ENCODE results near the gene CALHM2. TPM values are rescaled to one million over a fixed set of nuclear protein-coding genes. Genes with fewer than 3 reads are reported as not detected.

CALHM2 gene
- total and polyA plus RNA-seq, 2 experiments from 2014 or later, result 3.2 to 7.9 TPM

DNA sequence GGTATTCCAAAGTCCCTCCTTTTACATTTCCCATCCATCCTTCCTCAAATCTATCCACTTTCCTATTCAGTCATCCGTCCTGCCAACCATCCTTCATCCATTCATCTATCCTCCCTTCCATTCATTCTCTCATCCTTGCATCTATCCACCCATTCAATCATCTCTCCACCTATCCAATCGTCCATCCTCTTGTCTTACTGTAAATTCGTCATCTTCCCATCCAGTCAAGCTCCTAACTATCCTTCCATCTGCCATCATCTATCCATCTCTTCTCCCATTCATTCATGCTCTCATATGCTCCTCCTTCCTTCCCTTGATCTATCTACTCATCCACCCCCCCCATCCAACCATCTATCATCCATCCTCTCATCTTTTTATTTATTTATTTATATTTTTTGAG lies 21.9 kb upstream of the CALHM2 start:
- Histone ChIP-seq H3K79me2 (no peaks in the 10 kb centered on the region), H3K4me3 (no peak overlapping the region), H3K4me1 (ENCODE audit: insufficient read depth) (no peaks in the 10 kb centered on the region), H3K9me3 (ENCODE audit: low read depth) (no peaks in the 10 kb centered on the region), H3K9me2 (replicated peaks; ENCODE audit: insufficient read depth) (no peaks in the 10 kb centered on the region), H3K27ac (no peak overlapping the region), H4K20me1 (ENCODE audit: insufficient read depth, poor library complexity, severe bottlenecking) (no peaks in the 10 kb centered on the region), H3K27me3 (no peaks in the 10 kb centered on the region), H3K36me3 (replicated peaks; ENCODE audit: insufficient read depth, low read depth) (no peaks in the 10 kb centered on the region), H3K4me2 (no peak overlapping the region), H2AFZ (no peak overlapping the region)
- no peak for DNase-seq (ENCODE audit: low spot score)
- TF ChIP-seq EZH2phosphoT487 (IDR thresholded peaks at IDR 0.05; ENCODE audit: low read depth, severe bottlenecking, unreplicated experiment), result no peak
- TF ChIP-seq, protein P1, sequence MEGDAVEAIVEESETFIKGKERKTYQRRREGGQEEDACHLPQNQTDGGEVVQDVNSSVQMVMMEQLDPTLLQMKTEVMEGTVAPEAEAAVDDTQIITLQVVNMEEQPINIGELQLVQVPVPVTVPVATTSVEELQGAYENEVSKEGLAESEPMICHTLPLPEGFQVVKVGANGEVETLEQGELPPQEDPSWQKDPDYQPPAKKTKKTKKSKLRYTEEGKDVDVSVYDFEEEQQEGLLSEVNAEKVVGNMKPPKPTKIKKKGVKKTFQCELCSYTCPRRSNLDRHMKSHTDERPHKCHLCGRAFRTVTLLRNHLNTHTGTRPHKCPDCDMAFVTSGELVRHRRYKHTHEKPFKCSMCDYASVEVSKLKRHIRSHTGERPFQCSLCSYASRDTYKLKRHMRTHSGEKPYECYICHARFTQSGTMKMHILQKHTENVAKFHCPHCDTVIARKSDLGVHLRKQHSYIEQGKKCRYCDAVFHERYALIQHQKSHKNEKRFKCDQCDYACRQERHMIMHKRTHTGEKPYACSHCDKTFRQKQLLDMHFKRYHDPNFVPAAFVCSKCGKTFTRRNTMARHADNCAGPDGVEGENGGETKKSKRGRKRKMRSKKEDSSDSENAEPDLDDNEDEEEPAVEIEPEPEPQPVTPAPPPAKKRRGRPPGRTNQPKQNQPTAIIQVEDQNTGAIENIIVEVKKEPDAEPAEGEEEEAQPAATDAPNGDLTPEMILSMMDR (IDR thresholded peaks at IDR 0.05; ENCODE audit: poor library complexity), result no peak
- 96% methylated on average over 3 of the region's 3 CpGs for WGBS (ENCODE audit: low lambda C conversion rate, missing lambda C conversion rate)

DNA sequence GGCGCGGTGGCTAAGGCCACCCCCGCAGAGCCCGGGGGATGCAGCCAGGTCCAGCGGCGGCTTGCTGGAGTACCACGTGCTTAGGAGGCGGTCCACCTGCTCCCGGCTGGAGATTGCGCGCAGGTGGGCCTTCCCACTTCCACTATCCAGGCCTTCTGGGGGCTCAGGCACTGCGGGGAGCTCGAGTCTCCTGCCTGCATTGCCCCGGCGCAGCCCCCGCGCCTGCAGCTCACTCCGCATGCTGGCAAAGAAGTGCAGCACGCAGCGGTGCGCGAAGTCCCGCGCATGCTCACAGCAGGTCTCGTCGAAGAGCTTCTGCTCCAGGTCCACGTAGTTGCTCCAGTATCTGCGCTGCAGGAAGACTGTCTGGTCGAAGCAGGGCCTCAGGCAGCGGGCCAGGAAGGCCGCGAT lies 21.1 kb upstream of the CALHM2 start:
- 96% methylated on average over 31 of the region's 32 CpGs for WGBS (ENCODE audit: low lambda C conversion rate, missing lambda C conversion rate)
- DNase-seq (ENCODE audit: low spot score), result no peak

DNA sequence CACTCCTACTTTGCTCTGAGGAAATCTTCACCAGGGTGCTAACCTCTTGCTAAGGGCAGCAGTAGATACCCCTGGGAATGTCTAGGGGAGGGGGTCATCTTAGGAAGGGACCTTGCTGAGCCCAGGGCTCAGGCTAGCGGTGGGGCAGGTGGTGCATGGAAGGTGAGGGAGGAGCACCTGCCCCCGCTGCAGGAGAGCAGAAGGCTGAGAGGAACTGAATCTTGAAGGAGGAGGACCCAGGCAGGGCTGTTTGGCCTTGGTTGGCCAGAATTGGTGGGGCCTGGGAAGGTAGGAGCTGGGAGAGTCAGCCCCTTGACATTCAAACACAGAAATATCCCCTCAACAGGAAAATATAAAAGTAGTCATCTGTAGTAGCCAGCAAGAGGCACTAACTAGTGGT lies 19.8 kb upstream of the CALHM2 start:
- Histone ChIP-seq H3K4me3 (no peak overlapping the region), H2AFZ (no peak overlapping the region), H3K9me3 (ENCODE audit: low read depth) (no peaks in the 10 kb centered on the region), H3K9me2 (replicated peaks; ENCODE audit: insufficient read depth) (no peaks in the 10 kb centered on the region), H3K79me2 (no peaks in the 10 kb centered on the region), H3K4me1 (ENCODE audit: insufficient read depth) (no peaks in the 10 kb centered on the region), H3K4me2 (no peak overlapping the region), H3K27me3 (no peaks in the 10 kb centered on the region), H3K36me3 (replicated peaks; ENCODE audit: insufficient read depth, low read depth) (no peaks in the 10 kb centered on the region), H4K20me1 (ENCODE audit: insufficient read depth, poor library complexity, severe bottlenecking) (no peaks in the 10 kb centered on the region), H3K27ac (no peak overlapping the region)
- no peak for DNase-seq (ENCODE audit: low spot score)
- 94% methylated on average over 2 of the region's 2 CpGs for WGBS (ENCODE audit: low lambda C conversion rate, missing lambda C conversion rate)
- TF ChIP-seq, protein P1 (IDR thresholded peaks at IDR 0.05; ENCODE audit: poor library complexity), result no peak
- TF ChIP-seq EZH2phosphoT487 (IDR thresholded peaks at IDR 0.05; ENCODE audit: low read depth, severe bottlenecking, unreplicated experiment), result no peak
- no peak for TF ChIP-seq EZH2 (IDR thresholded peaks at IDR 0.05; ENCODE audit: borderline replicate concordance)

More for the DNA sequence above, 21.1 kb upstream of the CALHM2 start:
- Histone ChIP-seq H3K27me3 (no peaks in the 10 kb centered on the region), H2AFZ (no peak overlapping the region), H3K4me2 (no peak overlapping the region), H4K20me1 (ENCODE audit: insufficient read depth, poor library complexity, severe bottlenecking) (no peaks in the 10 kb centered on the region), H3K9me3 (ENCODE audit: low read depth) (no peaks in the 10 kb centered on the region), H3K4me1 (ENCODE audit: insufficient read depth) (no peaks in the 10 kb centered on the region), H3K79me2 (no peaks in the 10 kb centered on the region), H3K9me2 (replicated peaks; ENCODE audit: insufficient read depth) (no peaks in the 10 kb centered on the region), H3K4me3 (no peak overlapping the region), H3K36me3 (replicated peaks; ENCODE audit: insufficient read depth, low read depth) (no peaks in the 10 kb centered on the region), H3K27ac (no peak overlapping the region)
- TF ChIP-seq, protein P1 (IDR thresholded peaks at IDR 0.05; ENCODE audit: poor library complexity), result no peak
- TF ChIP-seq EZH2phosphoT487 (IDR thresholded peaks at IDR 0.05; ENCODE audit: low read depth, severe bottlenecking, unreplicated experiment), result no peak
- no peak for TF ChIP-seq EZH2 (IDR thresholded peaks at IDR 0.05; ENCODE audit: borderline replicate concordance)
